H9 (cell line): ENCODE results near the gene TMEM140. TPM values are rescaled to one million over a fixed set of nuclear protein-coding genes. Genes with fewer than 3 reads are reported as not detected.

Source experiments
- DNase-seq: peaks from one replicate; pipeline ENCODE4 v3.0.0-alpha.2; 2017
- H2AFZ ChIP-seq: one replicate; pipeline ENCODE4 v1.6.1; 2013; ENCODE audit warnings: mild to moderate bottlenecking, low read length, control low read depth, moderate library complexity
- H2AK5ac ChIP-seq: 2 replicates; pipeline ENCODE4 v1.6.1; 2013; ENCODE audit warnings: low read length, control low read depth, mixed read lengths; ENCODE audit not compliant: insufficient read length
- H2BK120ac ChIP-seq: one replicate; pipeline ENCODE4 v1.6.1; 2013; ENCODE audit warnings: low read depth, mild to moderate bottlenecking, low read length, control low read depth, inconsistent platforms; ENCODE audit not compliant: poor library complexity, severe bottlenecking
- H2BK12ac ChIP-seq: 2 replicates; pipeline ENCODE4 v1.6.1; 2013; ENCODE audit warnings: low read length, control low read depth, mixed read lengths, low read depth; ENCODE audit not compliant: insufficient read length
- H2BK15ac ChIP-seq: 2 replicates; pipeline ENCODE4 v1.6.1; 2013; ENCODE audit warnings: low read depth, low read length, control low read depth
- H2BK20ac ChIP-seq: one replicate; pipeline ENCODE4 v1.6.1; 2013; ENCODE audit warnings: low read depth, mild to moderate bottlenecking, low read length, control low read depth, inconsistent platforms; ENCODE audit not compliant: poor library complexity, severe bottlenecking
- H2BK5ac ChIP-seq: 2 replicates; pipeline ENCODE4 v1.6.1; 2013; ENCODE audit warnings: low read length, control low read depth, mixed read lengths; ENCODE audit not compliant: insufficient read length
- H3K14ac ChIP-seq: 2 replicates; pipeline ENCODE4 v1.6.1; 2013; ENCODE audit warnings: low read length, control low read depth; ENCODE audit not compliant: insufficient read depth
- H3K18ac ChIP-seq: 2 replicates; pipeline ENCODE4 v1.6.1; 2013; ENCODE audit warnings: low read depth, mild to moderate bottlenecking, mixed read lengths, low read length, control low read depth; ENCODE audit not compliant: insufficient read length
- H3K23ac ChIP-seq: 2 replicates; pipeline ENCODE4 v1.6.1; 2013; ENCODE audit warnings: low read length, control low read depth, mixed read lengths, low read depth; ENCODE audit not compliant: insufficient read length
- H3K23me2 ChIP-seq: 2 replicates; pipeline ENCODE4 v1.6.1; 2013; ENCODE audit warnings: low read depth, mild to moderate bottlenecking, mixed read lengths, low read length, control low read depth; ENCODE audit not compliant: insufficient read length, poor library complexity, severe bottlenecking
- H3K27ac ChIP-seq: 2 replicates; pipeline ENCODE4 v1.5.1; 2013; ENCODE audit warnings: low read length, control low read depth, mixed read lengths, low read depth; ENCODE audit not compliant: insufficient read length
- H3K27me3 ChIP-seq: 2 replicates; pipeline ENCODE4 v1.6.1; 2013; ENCODE audit warnings: low read length, control low read depth, inconsistent platforms; ENCODE audit not compliant: insufficient read depth
- H3K4ac ChIP-seq: 2 replicates; pipeline ENCODE4 v1.6.1; 2013; ENCODE audit warnings: low read depth, mild to moderate bottlenecking, control low read depth, inconsistent platforms, low read length, moderate library complexity
- H3K4me1 ChIP-seq: 2 replicates; pipeline ENCODE4 v1.6.1; 2013; ENCODE audit warnings: low read length, control low read depth, inconsistent platforms; ENCODE audit not compliant: insufficient read depth
- H3K4me2 ChIP-seq: 2 replicates; pipeline ENCODE4 v1.6.1; 2013; ENCODE audit warnings: low read length, control low read depth, mixed read lengths; ENCODE audit not compliant: insufficient read length, insufficient read depth
- H3K56ac ChIP-seq: 2 replicates; pipeline ENCODE4 v1.6.1; 2013; ENCODE audit warnings: low read depth, mild to moderate bottlenecking, mixed read lengths, low read length, control low read depth; ENCODE audit not compliant: insufficient read length
- H3K79me1 ChIP-seq: 2 replicates; pipeline ENCODE4 v1.6.1; 2013; ENCODE audit warnings: low read depth, mild to moderate bottlenecking, moderate library complexity, low read length, control low read depth, inconsistent platforms; ENCODE audit not compliant: insufficient read depth, poor library complexity, severe bottlenecking
- H3K79me2 ChIP-seq: 2 replicates; pipeline ENCODE4 v1.6.1; 2013; ENCODE audit warnings: low read length, control low read depth, inconsistent platforms; ENCODE audit not compliant: insufficient read depth
- H3K9ac ChIP-seq: 2 replicates; pipeline ENCODE4 v1.6.1; 2013; ENCODE audit warnings: low read length, control low read depth, mixed read lengths; ENCODE audit not compliant: insufficient read length; ENCODE audit errors: extremely low read depth
- H3K9me3 ChIP-seq: one replicate; pipeline ENCODE4 v1.6.1; 2013; ENCODE audit warnings: low read depth, low read length, inconsistent platforms; ENCODE audit not compliant: control insufficient read depth
- H3T11ph ChIP-seq: one replicate; pipeline ENCODE4 v1.6.1; 2013; ENCODE audit warnings: mild to moderate bottlenecking, low read length, control low read depth, inconsistent platforms
- H4K20me1 ChIP-seq: one replicate; pipeline ENCODE4 v1.6.1; 2013; ENCODE audit not compliant: control insufficient read depth, insufficient read length, insufficient read depth
- H4K5ac ChIP-seq: 2 replicates; pipeline ENCODE4 v1.6.1; 2013; ENCODE audit warnings: low read depth, mild to moderate bottlenecking, mixed read lengths, low read length, control low read depth; ENCODE audit not compliant: insufficient read length
- H4K8ac ChIP-seq: replicated peaks from 2 replicates; pipeline ENCODE4 v1.6.1; 2013; ENCODE audit warnings: low read length, control low read depth, mixed read lengths, low read depth; ENCODE audit not compliant: insufficient read length
- H4K91ac ChIP-seq: 2 replicates; pipeline ENCODE4 v1.6.1; 2013; ENCODE audit warnings: low read depth, mild to moderate bottlenecking, moderate library complexity, mixed read lengths, low read length, control low read depth; ENCODE audit not compliant: insufficient read length
- H3K27ac Mint-ChIP-seq, 3 experiments: 2 replicates in 2 of 3; 3 replicates in 1 of 3; pipeline ENCODE4 v1.8.0; 2020 to 2021; ENCODE audit warnings: mixed read lengths in 3 of 3, mild to moderate bottlenecking in 1 of 3, moderate library complexity in 1 of 3
- H3K27me3 Mint-ChIP-seq: 2 replicates; pipeline ENCODE4 v1.8.0; 2021; ENCODE audit warnings: low read depth, mild to moderate bottlenecking, moderate library complexity, mixed read lengths
- H3K36me3 Mint-ChIP-seq, 3 experiments: 2 replicates in 2 of 3; 3 replicates in 1 of 3; pipeline ENCODE4 v1.8.0; 2020 to 2021; ENCODE audit warnings: low read depth in 3 of 3, mixed read lengths in 3 of 3; ENCODE audit not compliant: insufficient read depth in 1 of 3
- H3K4me1 Mint-ChIP-seq, 2 experiments: 2 replicates each; pipeline ENCODE4 v1.8.0; 2020; ENCODE audit warnings: mixed read lengths in 2 of 2
- H3K4me3 Mint-ChIP-seq, 2 experiments: 2 replicates in 1 of 2; 3 replicates in 1 of 2; pipeline ENCODE4 v1.8.0; 2020 to 2021; ENCODE audit warnings: mild to moderate bottlenecking in 2 of 2, mixed read lengths in 2 of 2, moderate library complexity in 1 of 2
- H3K9me3 Mint-ChIP-seq, 2 experiments: 2 replicates in 1 of 2; 3 replicates in 1 of 2; pipeline ENCODE4 v1.8.0; 2020; ENCODE audit warnings: mild to moderate bottlenecking in 2 of 2, mixed read lengths in 2 of 2, moderate library complexity in 1 of 2
- WGBS: extraction: QIAGEN DNeasy Blood & Tissue Kit; methylation state at CpG from one replicate; pipeline ENCODE4 v1.1.7; 2013; ENCODE audit warnings: missing lambda C conversion rate, low lambda C conversion rate, mixed read lengths; ENCODE audit not compliant: insufficient read length; ENCODE audit errors: extremely low coverage; 5-methylcytosine and 5-hydroxymethylcytosine counted together
- total RNA-seq: library from RNA; stranded (reverse); gene quantifications from 2 replicates; pipeline ENCODE4 v1.2.1, GENCODE V29; 2021
- TF ChIP-seq, protein P1 (sequence below): fragments of 200-600 bp; sonication (generic); conservative IDR thresholded peaks from 3 replicates; pipeline ENCODE4 v1.8.0; 2021; ENCODE audit warnings: antibody characterized with exemption, mild to moderate bottlenecking

The TMEM140 gene
- total RNA-seq, 1 experiment from 2014 or later, result not detected

DNA sequence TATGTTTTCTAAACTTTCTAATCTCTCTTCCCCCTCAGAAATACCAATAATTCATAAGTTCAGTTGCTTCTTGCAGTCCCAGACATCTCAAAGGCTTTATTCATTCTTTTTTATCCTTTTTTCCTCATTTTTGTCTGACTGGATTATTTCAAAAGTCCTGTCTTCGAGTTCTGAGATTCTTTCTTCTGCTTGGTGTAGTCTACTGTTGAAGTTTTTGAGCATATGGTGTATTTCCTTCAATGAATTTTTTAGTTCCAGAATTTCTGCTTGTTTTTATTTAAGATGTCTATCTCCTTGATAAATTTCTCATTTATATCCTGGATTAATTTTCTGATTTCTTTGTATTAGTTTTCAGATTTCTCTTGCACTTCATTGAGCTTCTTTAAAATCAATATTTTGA lies 8.4 kb downstream of the TMEM140 start:
- H3K4me1 ChIP-seq, result peaks cover 4% of the 10 kb centered on the region; the same call in 1 of the 2 replicates
- no peak overlapping the region for H3K27ac Mint-ChIP-seq
- no peak overlapping the region for H2BK120ac ChIP-seq
- H4K5ac ChIP-seq, result no peak overlapping the region
- WGBS, result no CpG with 5 or more reads among the region's 1 CpG
- peaks cover 12 to 21% of the 10 kb centered on the region in 2 experiments for H3K4me1 Mint-ChIP-seq
- H3K4ac ChIP-seq, result no peak overlapping the region
- H3K36me3 Mint-ChIP-seq, result peaks cover 25 to 63% (median 51%) of the 10 kb centered on the region in 3 experiments
- H3K9ac ChIP-seq, result no peak overlapping the region
- no peaks in the 10 kb centered on the region for H3K27me3 ChIP-seq
- peaks cover 39 to 45% of the 10 kb centered on the region in 2 experiments for H3K9me3 Mint-ChIP-seq
- H3K9me3 ChIP-seq, result no peaks in the 10 kb centered on the region
- H3K27me3 Mint-ChIP-seq, result peaks cover 5% of the 10 kb centered on the region
- no peak overlapping the region for H3K4me2 ChIP-seq
- H2BK20ac ChIP-seq, result no peak overlapping the region
- H2BK15ac ChIP-seq, result no peak overlapping the region
- H3K18ac ChIP-seq, result no peak overlapping the region
- H3K79me2 ChIP-seq, result no peaks in the 10 kb centered on the region
- TF ChIP-seq, protein P1, sequence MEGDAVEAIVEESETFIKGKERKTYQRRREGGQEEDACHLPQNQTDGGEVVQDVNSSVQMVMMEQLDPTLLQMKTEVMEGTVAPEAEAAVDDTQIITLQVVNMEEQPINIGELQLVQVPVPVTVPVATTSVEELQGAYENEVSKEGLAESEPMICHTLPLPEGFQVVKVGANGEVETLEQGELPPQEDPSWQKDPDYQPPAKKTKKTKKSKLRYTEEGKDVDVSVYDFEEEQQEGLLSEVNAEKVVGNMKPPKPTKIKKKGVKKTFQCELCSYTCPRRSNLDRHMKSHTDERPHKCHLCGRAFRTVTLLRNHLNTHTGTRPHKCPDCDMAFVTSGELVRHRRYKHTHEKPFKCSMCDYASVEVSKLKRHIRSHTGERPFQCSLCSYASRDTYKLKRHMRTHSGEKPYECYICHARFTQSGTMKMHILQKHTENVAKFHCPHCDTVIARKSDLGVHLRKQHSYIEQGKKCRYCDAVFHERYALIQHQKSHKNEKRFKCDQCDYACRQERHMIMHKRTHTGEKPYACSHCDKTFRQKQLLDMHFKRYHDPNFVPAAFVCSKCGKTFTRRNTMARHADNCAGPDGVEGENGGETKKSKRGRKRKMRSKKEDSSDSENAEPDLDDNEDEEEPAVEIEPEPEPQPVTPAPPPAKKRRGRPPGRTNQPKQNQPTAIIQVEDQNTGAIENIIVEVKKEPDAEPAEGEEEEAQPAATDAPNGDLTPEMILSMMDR, result no peak
- no peak overlapping the region for H4K8ac ChIP-seq
- no peak for DNase-seq
- no peaks in the 10 kb centered on the region for H4K20me1 ChIP-seq
- no peak overlapping the region for H2AFZ ChIP-seq
- H2AK5ac ChIP-seq, result no peak overlapping the region
- no peak overlapping the region for H3K27ac ChIP-seq
- no peak overlapping the region for H2BK12ac ChIP-seq
- H3T11ph ChIP-seq, result no peak overlapping the region
- H3K4me3 Mint-ChIP-seq, result no peak overlapping the region
- H3K23me2 ChIP-seq, result no peaks in the 10 kb centered on the region
- H3K56ac ChIP-seq, result no peak overlapping the region
- H2BK5ac ChIP-seq, result no peak overlapping the region
- no peaks in the 10 kb centered on the region for H3K79me1 ChIP-seq
- no peak overlapping the region for H3K14ac ChIP-seq
- no peak overlapping the region for H3K23ac ChIP-seq
- H4K91ac ChIP-seq, result no peak overlapping the region
